Naive thymus-derived CD8-positive, alpha-beta T cell (primary cell): ENCODE measurements around the gene HNRNPU. TPM values are rescaled to one million over a fixed set of nuclear protein-coding genes. Genes with fewer than 3 reads are reported as not detected.

Experiments used
- polyA plus RNA-seq, 3 donors: library from polyadenylated mRNA; unstranded; fragments of 300-500 nt; fragmentation: Illumina TruSeq; gene quantifications; one replicate each; pipeline ENCODE4 v1.2.3, GENCODE V29; 2021
- total RNA-seq, 8 experiments: library from RNA in 2 of 8; stranded (reverse) in 2 of 8; gene quantifications; one replicate each; pipeline ENCODE4 v1.2.3 and lab custom pipeline; 2021 to 2026

The HNRNPU gene
- total and polyA plus RNA-seq, 5 experiments from 2014 or later = 179 to 403 (median 392) TPM

Other genes starting within 250 kb of the HNRNPU start
- 10 to 100 TPM; 17.8 to 19.1 TPM for gene DESI2, start 211.4 kb downstream of the HNRNPU start, total RNA-seq
- 10 to 100 TPM; 10.8 to 13.1 (median 12.9) TPM for gene DESI2, start 211.4 kb downstream of the HNRNPU start, polyA plus RNA-seq
- gene COX20, start 28.9 kb downstream of the HNRNPU start, total RNA-seq = 10 to 100 TPM; 35.8 to 36.8 TPM
- gene COX20, start 28.9 kb downstream of the HNRNPU start, polyA plus RNA-seq = 10 to 100 TPM; 31.4 to 52.6 (median 49.3) TPM